Bone marrow (tissue), 2 donors: ENCODE measurements around the gene ALPK1.
"Not testable (repeated sequence)": the region's sequence is repeated elsewhere in the genome, so short reads cannot be mapped to it uniquely, and the experiment has no call there.

Experiments used
- DNase-seq, 2 donors: peaks; one replicate each; lab custom pipeline; 2025; lab: John Stamatoyannopoulos, UW

The ALPK1 gene

GRCh38 chr4:112296949-112297880 lies at the start of gene ALPK1:
ALPK1 (plus strand) TSS chr4:112297369.
- peak in 1 of 2 donors; percentile 83 for DNase-seq

- no peak for DNase-seq
These were observed 46.0 kb upstream of the ALPK1 start for GRCh38 chr4:112251019-112251643.

- no peak for DNase-seq
These were observed 44.9 kb upstream of the ALPK1 start for GRCh38 chr4:112252234-112252633.

DNA sequence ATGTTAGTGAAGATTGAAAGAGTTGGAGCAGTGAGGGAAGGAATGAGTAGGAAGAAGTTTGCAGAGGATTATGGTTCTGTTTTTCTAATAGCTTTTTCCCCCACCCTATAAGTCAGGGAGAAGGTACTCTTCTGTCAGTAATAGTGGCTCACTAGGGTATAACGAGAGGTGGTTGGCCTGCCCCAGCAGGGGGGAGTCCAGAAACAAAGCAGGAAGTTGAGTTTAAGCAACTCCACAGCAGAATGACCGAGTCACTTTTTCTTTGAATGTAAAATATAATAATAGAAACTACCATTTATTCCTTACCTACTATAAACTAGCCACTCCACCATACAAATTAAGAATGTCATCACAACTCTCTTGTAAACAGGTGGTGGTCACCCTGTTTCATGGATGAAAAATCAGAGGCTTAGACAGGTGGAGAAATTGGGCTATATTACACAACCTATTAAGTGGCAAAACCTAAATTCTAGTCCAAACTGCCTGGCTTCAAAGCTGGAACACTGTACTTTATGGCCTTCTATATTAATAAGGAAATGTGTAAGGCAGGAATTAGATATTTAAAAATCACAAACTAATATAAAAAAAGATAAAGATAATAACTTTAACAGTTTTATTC lies 43.7 kb upstream of the ALPK1 start:
- peak in 1 of 2 donors; percentile 38 for DNase-seq

DNA sequence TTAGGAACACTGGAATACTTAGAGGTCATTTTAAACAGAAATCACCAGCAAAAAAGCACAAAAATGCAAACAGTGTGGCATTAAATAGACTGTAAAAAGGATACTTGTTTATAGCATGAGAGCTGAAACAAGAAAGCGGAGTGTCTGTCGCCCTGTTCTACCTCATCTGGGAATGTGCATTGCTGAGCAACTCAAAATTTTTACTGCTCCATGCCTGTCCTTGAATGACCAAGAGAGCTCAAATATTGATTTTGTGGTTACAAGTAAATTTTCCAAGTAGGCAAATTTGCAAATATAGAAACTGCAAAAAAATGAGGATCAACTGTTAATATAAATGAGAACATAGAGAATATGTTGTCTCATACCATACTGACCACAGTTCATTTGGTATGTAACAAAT lies 40.1 kb upstream of the ALPK1 start:
- no peak for DNase-seq

- peak in 1 of 2 donors; percentile 24 for DNase-seq
These were observed 30.3 kb upstream of the ALPK1 start for GRCh38 chr4:112266823-112267222.

GRCh38 chr4:112270051-112270450 lies 27.1 kb upstream of the ALPK1 start:
- no peak for DNase-seq

DNA sequence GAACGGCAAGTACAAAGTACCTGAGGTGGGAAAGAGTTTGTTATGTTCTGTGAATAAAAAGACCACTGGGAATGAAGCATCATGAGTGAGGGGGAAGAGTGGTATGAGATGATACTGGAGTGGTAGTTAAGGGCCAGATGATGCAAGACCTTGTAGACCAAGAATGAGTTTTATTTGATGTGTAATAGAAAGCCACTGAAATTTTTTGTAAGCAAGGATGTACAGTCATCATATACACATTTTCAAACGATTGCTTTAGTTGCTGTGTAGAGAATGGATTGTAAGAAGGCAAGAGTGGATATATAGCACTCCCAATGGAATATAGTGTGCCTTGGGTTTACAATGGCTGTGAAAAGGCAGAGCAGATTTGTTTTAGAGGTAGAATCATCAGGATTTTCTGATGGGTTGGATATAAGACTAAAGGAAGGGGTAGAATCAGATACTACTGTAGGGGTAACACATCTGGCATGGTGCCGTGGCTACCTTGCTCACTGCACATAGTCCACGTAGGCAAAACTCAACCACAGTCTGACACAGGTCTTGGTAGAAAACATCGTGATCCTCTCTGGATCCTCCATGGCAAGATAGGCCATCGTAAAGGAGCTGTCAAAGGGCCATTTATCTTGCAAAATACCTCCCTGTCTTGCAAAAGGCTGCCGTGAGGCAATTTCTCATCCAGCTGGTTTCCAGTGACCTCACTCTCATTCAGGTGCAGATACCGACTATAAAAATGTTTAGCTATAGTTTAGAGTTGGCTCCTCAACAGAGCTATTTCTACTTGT lies 26.3 kb upstream of the ALPK1 start:
- no peak for DNase-seq

- no peak for DNase-seq
These were observed 24.9 kb upstream of the ALPK1 start for GRCh38 chr4:112272292-112272691.

DNA sequence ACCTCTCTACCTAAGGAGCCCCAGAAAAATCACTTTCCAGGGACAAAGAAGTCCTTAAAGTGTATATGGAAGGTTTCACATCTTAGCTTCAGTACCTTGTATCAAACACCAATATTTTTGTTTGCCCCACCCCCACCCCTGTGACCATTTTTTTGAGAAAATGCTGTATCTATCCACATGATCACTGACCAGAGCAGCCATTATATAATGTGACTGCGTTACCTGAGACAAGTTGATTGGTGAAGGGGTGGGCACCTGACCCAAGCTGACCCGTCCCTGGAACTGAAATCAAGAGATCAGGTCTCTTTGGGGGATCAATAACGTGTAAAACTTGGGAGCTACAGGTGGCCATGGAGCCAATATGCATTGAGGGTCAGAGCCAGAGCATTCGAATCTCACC lies 22.2 kb upstream of the ALPK1 start:
- DNase-seq, result no peak

DNA sequence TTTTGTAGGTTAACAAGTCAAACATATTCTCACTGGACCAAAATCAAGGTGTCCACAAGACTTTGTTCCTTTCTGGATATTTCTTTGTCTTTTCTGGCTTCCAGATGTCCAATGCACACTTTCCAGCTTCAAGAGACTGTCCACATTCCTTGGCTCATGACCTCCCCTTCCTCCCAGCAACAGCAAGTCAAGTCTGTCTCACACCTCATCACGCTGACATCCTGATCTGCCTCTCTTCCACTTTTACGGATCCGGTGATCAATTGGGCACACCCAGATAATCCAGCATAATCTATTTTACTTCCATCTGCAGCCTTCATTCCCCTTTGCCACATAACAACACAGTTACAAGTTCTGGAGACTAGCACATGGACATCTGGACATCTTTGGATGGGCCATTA lies 21.1 kb upstream of the ALPK1 start:
- DNase-seq, result no peak

GRCh38 chr4:112277220-112277619 lies 19.9 kb upstream of the ALPK1 start:
- DNase-seq, result no peak

- no peak for DNase-seq
These were observed 19.3 kb upstream of the ALPK1 start for GRCh38 chr4:112277705-112278448.

- peak in 1 of 2 donors; percentile 78 for DNase-seq
These were observed 17.9 kb upstream of the ALPK1 start for GRCh38 chr4:112279025-112279881.

DNA sequence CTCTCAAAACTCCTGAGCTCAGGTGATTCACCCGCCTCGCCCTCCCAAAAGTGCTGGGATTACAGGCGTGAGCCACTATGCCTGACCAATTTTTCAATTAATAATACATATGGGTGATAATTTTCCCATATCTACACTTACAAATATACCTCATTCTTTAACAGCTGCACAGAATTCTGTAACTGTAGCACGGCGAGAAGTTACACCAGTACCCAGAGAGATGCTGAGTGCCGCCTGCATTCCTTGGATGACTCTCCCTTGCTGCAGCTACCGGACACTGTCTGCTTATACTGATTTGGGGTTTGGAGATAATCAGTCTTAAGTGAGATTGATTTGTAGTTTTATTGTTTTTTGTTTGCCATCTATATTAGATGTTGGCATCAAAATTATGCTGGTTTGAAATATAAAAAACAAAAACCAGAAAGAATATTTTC lies 17.3 kb upstream of the ALPK1 start:
- DNase-seq, result no peak

DNA sequence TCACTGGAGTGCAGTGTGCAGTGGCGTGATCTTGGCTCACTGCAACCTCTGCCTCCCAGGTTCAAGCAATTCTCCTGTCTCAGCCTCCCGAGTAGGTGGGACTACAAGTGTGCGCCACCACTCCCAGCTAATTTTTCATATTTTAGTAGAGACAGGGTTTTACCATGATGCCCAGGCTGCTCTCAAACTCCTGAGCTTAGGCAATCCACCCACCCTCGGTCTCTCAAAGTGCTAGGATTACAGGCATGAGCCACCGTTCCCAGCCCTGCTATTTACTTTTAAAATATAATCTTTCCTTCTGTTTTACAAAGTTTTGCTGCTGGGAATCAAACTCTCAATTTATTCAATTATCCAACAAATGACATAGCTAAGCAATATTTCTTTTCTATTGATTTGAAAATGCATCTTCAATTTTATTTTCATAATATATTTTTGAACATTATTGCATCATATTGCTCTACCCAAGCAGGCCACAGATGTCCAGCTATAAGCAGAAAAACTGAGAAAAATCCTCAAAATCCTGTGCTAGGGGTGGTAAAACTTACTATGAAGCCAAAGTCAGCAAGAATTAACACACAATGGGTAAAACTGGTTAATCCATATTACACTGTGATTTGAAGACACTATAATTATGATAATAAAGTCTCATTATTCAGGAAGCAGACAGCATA lies 16.6 kb upstream of the ALPK1 start:
- DNase-seq, result no peak

GRCh38 chr4:112281895-112282398 lies 15.2 kb upstream of the ALPK1 start:
- DNase-seq, result not testable (repeated sequence)

DNA sequence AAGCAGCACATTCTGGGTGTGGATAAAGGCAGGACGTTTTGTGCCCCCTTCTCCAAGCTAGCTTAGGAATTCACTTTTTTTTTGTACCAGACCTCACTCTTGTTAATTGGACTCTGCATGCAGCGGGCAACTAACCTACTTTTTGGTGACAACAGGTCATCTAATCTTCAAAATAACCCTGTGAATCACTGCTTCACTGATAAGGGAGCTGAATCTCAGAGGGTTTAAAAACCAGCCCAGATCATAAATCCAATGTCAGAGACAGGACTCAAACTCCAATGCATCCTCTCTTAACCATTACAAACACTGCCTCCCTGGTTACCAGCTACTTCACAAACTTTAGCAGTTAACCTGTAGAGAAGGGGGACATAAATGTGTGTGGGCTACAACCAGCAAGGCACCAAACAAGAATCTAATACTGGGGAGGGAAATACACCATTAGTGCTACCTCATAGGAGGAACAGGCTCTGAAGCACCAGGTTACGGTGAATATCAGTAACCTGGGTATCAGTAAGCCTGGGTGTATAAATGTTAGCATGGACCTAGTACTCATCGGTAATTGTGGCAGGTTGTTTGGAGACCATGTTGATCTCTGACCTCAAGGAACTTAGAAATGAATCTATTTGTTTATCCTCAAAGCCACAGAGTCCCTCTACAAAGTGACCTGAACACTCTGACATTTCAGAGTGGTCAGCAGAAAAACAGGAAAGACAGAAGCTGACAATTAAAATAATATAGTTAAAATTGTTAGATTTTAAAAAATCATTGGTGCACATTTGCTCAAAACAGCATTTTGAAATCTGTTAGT lies 14.1 kb upstream of the ALPK1 start:
- DNase-seq, result no peak

- DNase-seq, result no peak
These were observed 13.0 kb upstream of the ALPK1 start for GRCh38 chr4:112284166-112284565.
